ENCODE measurements around the gene SSTR5. TPM values are rescaled to one million over a fixed set of nuclear protein-coding genes. Genes with fewer than 3 reads are reported as not detected.
A peak's percentile ranks its signal among the peaks of the same experiment; 100 is the strongest.
"Not testable (repeated sequence)": the region's sequence is repeated elsewhere in the genome, so short reads cannot be mapped to it uniquely, and the experiment has no call there.

SSTR5 gene
- total and polyA plus RNA-seq, 4 experiments from 2014 or later: not detected

GRCh38 chr16:1082266-1082951 is 9.9 kb downstream of the SSTR5 start:
- Histone ChIP-seq H3K4me1 (ENCODE audit: insufficient read depth, low read length) (no peaks in the 10 kb centered on the region), H3K27ac (ENCODE audit: low read depth, low read length) (no peak overlapping the region), H3K9me3 (ENCODE audit: control insufficient read depth in 1 of 2, low read length in 2 of 2) (peaks cover 0 to 7% of the 10 kb centered on the region in 2 donors), H3K36me3 (ENCODE audit: insufficient read depth, low read length) (no peaks in the 10 kb centered on the region), H3K27me3 (ENCODE audit: insufficient read depth, low read length) (peaks cover 3% of the 10 kb centered on the region), H3K4me3 (ENCODE audit: low read length in 2 of 2) (no peak overlapping the region)
- POLR2A ChIA-PET (ENCODE audit: partially characterized antibody): no interaction called here
- Mint-ChIP-seq H3K36me3 (peaks cover 2 to 9% of the 10 kb centered on the region in 2 donors), H3K4me1 (no peaks in the 10 kb centered on the region), H3K27ac (no peak overlapping the region), H3K9me3 (peaks cover 0 to 29% (median 19%) of the 10 kb centered on the region in 8 donors), H3K4me3 (no peak overlapping the region), H3K27me3 (peaks cover 13 to 21% of the 10 kb centered on the region in 2 donors)
- CTCF ChIA-PET (ENCODE audit: partially characterized antibody): no interaction called here
- intact Hi-C loops (cut with micrococcal nuclease): no loop called here
- DNase-seq: no peak

GRCh38 chr16:1082952-1083675 is 10.6 kb downstream of the SSTR5 start:
- no peaks in the 10 kb centered on the region for H3K4me1 ChIP-seq (ENCODE audit: insufficient read depth, low read length)
- no peak for DNase-seq
- H3K4me3 ChIP-seq (ENCODE audit: low read length in 2 of 2): no peak overlapping the region
- Mint-ChIP-seq H3K27me3 (peaks cover 14 to 21% of the 10 kb centered on the region in 2 donors), H3K4me1 (no peaks in the 10 kb centered on the region), H3K36me3 (peaks cover 2 to 9% of the 10 kb centered on the region in 2 donors), H3K27ac (no peak overlapping the region), H3K4me3 (no peak overlapping the region), H3K9me3 (peaks cover 0 to 29% (median 19%) of the 10 kb centered on the region in 8 donors)
- ChIA-PET CTCF (ENCODE audit: partially characterized antibody) (no interaction called here), POLR2A (ENCODE audit: partially characterized antibody) (no interaction called here)
- H3K36me3 ChIP-seq (ENCODE audit: insufficient read depth, low read length): no peaks in the 10 kb centered on the region
- intact Hi-C loops (cut with micrococcal nuclease): no loop called here
- peaks cover 3% of the 10 kb centered on the region for H3K27me3 ChIP-seq (ENCODE audit: insufficient read depth, low read length)
- H3K27ac ChIP-seq (ENCODE audit: low read depth, low read length): no peak overlapping the region
- H3K9me3 ChIP-seq (ENCODE audit: control insufficient read depth in 1 of 2, low read length in 2 of 2): peaks cover 0 to 7% of the 10 kb centered on the region in 2 donors

- peaks cover 3% of the 10 kb centered on the region for H3K27me3 ChIP-seq (ENCODE audit: insufficient read depth, low read length)
- POLR2A ChIA-PET (ENCODE audit: partially characterized antibody): no interaction called here
- CTCF ChIA-PET (ENCODE audit: partially characterized antibody): no interaction called here
- no peaks in the 10 kb centered on the region for H3K4me1 ChIP-seq (ENCODE audit: insufficient read depth, low read length)
- Mint-ChIP-seq H3K27ac (no peak overlapping the region), H3K9me3 (peaks cover 0 to 29% (median 19%) of the 10 kb centered on the region in 8 donors), H3K36me3 (peaks cover 2 to 9% of the 10 kb centered on the region in 2 donors), H3K4me1 (no peaks in the 10 kb centered on the region), H3K4me3 (peak overlapping the region in 1 of 8 donors; percentile 45), H3K27me3 (peaks cover 11 to 23% of the 10 kb centered on the region in 2 donors)
- peaks cover 0 to 7% of the 10 kb centered on the region in 2 donors for H3K9me3 ChIP-seq (ENCODE audit: control insufficient read depth in 1 of 2, low read length in 2 of 2)
- H3K4me3 ChIP-seq (ENCODE audit: low read length in 2 of 2): no peak overlapping the region
- H3K36me3 ChIP-seq (ENCODE audit: insufficient read depth, low read length): no peaks in the 10 kb centered on the region
- intact Hi-C loops (cut with micrococcal nuclease): no loop called here
- DNase-seq: no peak
- H3K27ac ChIP-seq (ENCODE audit: low read depth, low read length): no peak overlapping the region
Measured at GRCh38 chr16:1084971-1085370, 12.4 kb downstream of the SSTR5 start.

GRCh38 chr16:1086443-1086842 is 13.9 kb downstream of the SSTR5 start:
- H3K27ac ChIP-seq (ENCODE audit: low read depth, low read length); intact Hi-C loops (cut with micrococcal nuclease); H3K36me3 ChIP-seq (ENCODE audit: insufficient read depth, low read length); H3K36me3 Mint-ChIP-seq; H3K4me1 ChIP-seq (ENCODE audit: insufficient read depth, low read length); H3K4me3 Mint-ChIP-seq; H3K9me3 ChIP-seq (ENCODE audit: control insufficient read depth in 1 of 2, low read length in 2 of 2); POLR2A ChIA-PET (ENCODE audit: partially characterized antibody); H3K4me1 Mint-ChIP-seq; H3K4me3 ChIP-seq (ENCODE audit: low read length in 2 of 2); H3K27me3 ChIP-seq (ENCODE audit: insufficient read depth, low read length); DNase-seq; CTCF ChIA-PET (ENCODE audit: partially characterized antibody); H3K27ac Mint-ChIP-seq: not testable (repeated sequence)
- Mint-ChIP-seq H3K9me3 (peaks cover 0 to 29% (median 19%) of the 10 kb centered on the region in 8 donors), H3K27me3 (peaks cover 11 to 23% of the 10 kb centered on the region in 2 donors)

DNA sequence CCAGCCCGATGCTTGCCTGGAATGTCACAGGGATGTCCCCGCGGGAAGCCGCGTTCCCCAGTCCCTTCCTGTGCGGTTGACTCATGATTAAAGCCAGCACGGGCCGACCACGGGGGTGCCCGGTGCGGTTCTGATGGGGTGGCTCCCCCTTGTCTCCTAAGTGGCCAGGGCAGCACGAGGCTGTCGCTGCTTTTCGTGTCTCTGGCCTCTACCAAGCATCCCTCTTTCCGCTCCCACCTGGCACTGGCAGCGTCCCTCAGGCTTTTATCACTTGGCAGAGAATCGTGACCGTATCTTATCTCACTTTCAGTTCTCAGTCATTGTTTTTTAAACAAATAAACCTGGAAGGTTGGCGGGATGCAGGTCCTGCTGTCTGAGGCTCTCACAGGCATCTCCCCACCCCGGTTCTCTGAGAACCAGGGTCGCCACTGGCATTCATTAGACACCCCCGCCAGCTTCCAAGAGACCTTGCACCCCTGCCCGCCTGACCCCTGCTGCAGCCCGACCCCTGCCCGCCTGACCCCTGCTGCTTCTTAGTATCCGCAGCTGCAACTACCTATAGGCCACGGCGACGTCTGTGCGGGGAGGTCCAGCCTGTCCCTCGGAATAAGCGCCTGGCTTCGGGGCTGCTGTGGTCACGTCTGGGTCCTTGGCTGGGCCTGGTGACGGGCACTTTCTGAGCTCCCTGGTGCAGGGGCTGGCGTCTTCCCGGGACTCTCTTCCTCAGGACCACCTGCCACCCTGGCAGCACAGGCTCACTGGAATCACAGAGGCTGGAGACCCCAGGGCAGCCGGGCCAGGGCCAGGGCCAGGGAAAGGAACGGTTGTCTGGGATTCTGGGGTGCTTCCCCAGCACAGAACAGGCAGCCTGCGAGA is 16.0 kb downstream of the SSTR5 start:
- intact Hi-C loops (cut with micrococcal nuclease): no loop called here

GRCh38 chr16:1089439-1089821 is 16.9 kb downstream of the SSTR5 start:
- no peak overlapping the region for H3K27ac ChIP-seq (ENCODE audit: low read depth, low read length)
- Mint-ChIP-seq H3K4me3 (no peak overlapping the region), H3K27me3 (peaks cover 6 to 16% of the 10 kb centered on the region in 2 donors), H3K4me1 (peaks cover 0 to 2% (median 0%) of the 10 kb centered on the region in 4 donors), H3K9me3 (peaks cover 0 to 25% (median 14%) of the 10 kb centered on the region in 8 donors), H3K36me3 (peaks cover 2 to 9% of the 10 kb centered on the region in 2 donors), H3K27ac (no peak overlapping the region)
- intact Hi-C loops (cut with micrococcal nuclease): no loop called here
- H3K27me3 ChIP-seq (ENCODE audit: insufficient read depth, low read length): no peaks in the 10 kb centered on the region
- no peak overlapping the region for H3K4me3 ChIP-seq (ENCODE audit: low read length in 2 of 2)
- H3K36me3 ChIP-seq (ENCODE audit: insufficient read depth, low read length): no peaks in the 10 kb centered on the region
- no peak for DNase-seq
- H3K9me3 ChIP-seq (ENCODE audit: control insufficient read depth in 1 of 2, low read length in 2 of 2): peaks cover 0 to 7% of the 10 kb centered on the region in 2 donors
- H3K4me1 ChIP-seq (ENCODE audit: insufficient read depth, low read length): no peaks in the 10 kb centered on the region
- ChIA-PET CTCF (ENCODE audit: partially characterized antibody) (no interaction called here), POLR2A (ENCODE audit: partially characterized antibody) (no interaction called here)

More for the DNA sequence above, 16.0 kb downstream of the SSTR5 start:
- Mint-ChIP-seq H3K27me3 (peaks cover 6 to 19% of the 10 kb centered on the region in 2 donors), H3K4me1 (peaks cover 0 to 2% (median 0%) of the 10 kb centered on the region in 4 donors), H3K27ac (no peak overlapping the region), H3K4me3 (no peak overlapping the region), H3K36me3 (peaks cover 2 to 9% of the 10 kb centered on the region in 2 donors), H3K9me3 (peaks cover 0 to 30% (median 19%) of the 10 kb centered on the region in 8 donors)
- peaks cover 0 to 7% of the 10 kb centered on the region in 2 donors for H3K9me3 ChIP-seq (ENCODE audit: control insufficient read depth in 1 of 2, low read length in 2 of 2)
- ChIA-PET POLR2A (ENCODE audit: partially characterized antibody) (no interaction called here), CTCF (ENCODE audit: partially characterized antibody) (interaction anchor here (1.3 kb wide), 1 partner anchor 15 kb away, joined by 3 read pairs; no protein-coding TSS in a partner anchor)
- H3K36me3 ChIP-seq (ENCODE audit: insufficient read depth, low read length): no peaks in the 10 kb centered on the region
- H3K4me3 ChIP-seq (ENCODE audit: low read length in 2 of 2): no peak overlapping the region
- no peaks in the 10 kb centered on the region for H3K27me3 ChIP-seq (ENCODE audit: insufficient read depth, low read length)
- no peak overlapping the region for H3K27ac ChIP-seq (ENCODE audit: low read depth, low read length)
- DNase-seq: no peak
- no peaks in the 10 kb centered on the region for H3K4me1 ChIP-seq (ENCODE audit: insufficient read depth, low read length)

Measured in CD4-positive, alpha-beta memory T cell (primary cell).